NOMO-1 treated with dmso at 0.1 percent for 144 hours (cell line): ENCODE data around the gene OR51E1.
A peak's percentile ranks its signal among the peaks of the same experiment; 100 is the strongest.

Source experiments
- DNase-seq: peaks from one replicate; lab custom pipeline; 2025; ENCODE audit not compliant: unreplicated experiment; lab: John Stamatoyannopoulos, UW

Gene OR51E1

GRCh38 chr11:4643682-4644081 is at the start of gene OR51E1:
Gene OR51E1, plus strand, starts transcription at chr11:4643982. Its CDS starts 8,545 bp downstream, at chr11:4652527.
- no peak for DNase-seq

- DNase-seq = no peak
Observed at GRCh38 chr11:4605057-4605456, 38.7 kb upstream of the OR51E1 start.

- no peak for DNase-seq
Observed at GRCh38 chr11:4606231-4607015, 37.4 kb upstream of the OR51E1 start.

GRCh38 chr11:4607096-4607495 is 36.7 kb upstream of the OR51E1 start:
- no peak for DNase-seq

GRCh38 chr11:4607781-4608666 is 35.8 kb upstream of the OR51E1 start, which contains the start of gene TRIM68:
Gene TRIM68, minus strand, starts transcription at chr11:4608231. Its CDS starts 2,727 bp downstream, at chr11:4605504.
- DNase-seq = peak; percentile 90

- no peak for DNase-seq
Observed at GRCh38 chr11:4610258-4610935, 33.4 kb upstream of the OR51E1 start.

GRCh38 chr11:4611986-4612385 is 31.8 kb upstream of the OR51E1 start:
- DNase-seq = no peak

GRCh38 chr11:4615856-4616444 is 27.8 kb upstream of the OR51E1 start:
- no peak for DNase-seq

GRCh38 chr11:4619514-4619913 is 24.3 kb upstream of the OR51E1 start:
- DNase-seq = no peak

GRCh38 chr11:4626207-4627099 is 17.3 kb upstream of the OR51E1 start:
- peak; percentile 8 for DNase-seq

GRCh38 chr11:4636136-4636535 is 7.6 kb upstream of the OR51E1 start:
- no peak for DNase-seq

GRCh38 chr11:4636962-4637661 is 6.7 kb upstream of the OR51E1 start, which contains the start of gene OR51D1:
Gene OR51D1, plus strand, starts transcription at chr11:4637477. Its CDS starts 2,314 bp downstream, at chr11:4639791.
- peak; percentile 8 for DNase-seq

- DNase-seq = no peak
Observed at GRCh38 chr11:4637662-4638047, 6.1 kb upstream of the OR51E1 start.

- DNase-seq = no peak
Observed at GRCh38 chr11:4639931-4640330, 3.9 kb upstream of the OR51E1 start.

- DNase-seq = no peak
Observed at GRCh38 chr11:4641501-4641900, 2.3 kb upstream of the OR51E1 start.

GRCh38 chr11:4642043-4642442 is 1.7 kb upstream of the OR51E1 start:
- DNase-seq = no peak

GRCh38 chr11:4643076-4643475 is 706 bp upstream of the OR51E1 start:
- DNase-seq = no peak

- no peak for DNase-seq
Observed at GRCh38 chr11:4644233-4644632, 451 bp downstream of the OR51E1 start.

GRCh38 chr11:4645974-4646373 is 2.2 kb downstream of the OR51E1 start:
- DNase-seq = no peak
